Activated naive CD8-positive, alpha-beta T cell treated with anti-CD3 and anti-CD28 coated beads, Interleukin-2, amount 10 ng/mL, durations not matched to agents 7 days and 5 days (primary cell): ENCODE results near the gene MYPN. TPM values are rescaled to one million over a fixed set of nuclear protein-coding genes. Genes with fewer than 3 reads are reported as not detected.
"Not testable (repeated sequence)": the region's sequence is repeated elsewhere in the genome, so short reads cannot be mapped to it uniquely, and the experiment has no call there.

ENCODE experiments used
- ATAC-seq: fragments of 150-1000 bp; cut with Tn5 transposase; one replicate; pipeline ENCODE4 v1.10.0; 2021; ENCODE audit warnings: low read depth, moderate library complexity
- POLR2A ChIA-PET: fragments of 350-600 bp; sonication (Branson Sonifier 250); formaldehyde crosslinking; loops from one replicate; lab custom pipeline; 2021; ENCODE audit warnings: antibody characterized with exemption; lab: Charles Lee
- DNase-seq: peaks from one replicate; pipeline ENCODE4 v3.0.0; 2021
- H3K27ac Mint-ChIP-seq: one replicate; pipeline ENCODE4 v1.8.0; 2022; ENCODE audit warnings: mild to moderate bottlenecking, mixed read lengths
- H3K27me3 Mint-ChIP-seq: one replicate; pipeline ENCODE4 v1.8.0; 2022; ENCODE audit warnings: mild to moderate bottlenecking, moderate library complexity, mixed read lengths
- H3K36me3 Mint-ChIP-seq: one replicate; pipeline ENCODE4 v1.8.0; 2021; ENCODE audit warnings: mild to moderate bottlenecking, mixed read lengths
- H3K4me1 Mint-ChIP-seq: one replicate; pipeline ENCODE4 v1.8.0; 2021; ENCODE audit warnings: mixed read lengths
- H3K4me3 Mint-ChIP-seq: one replicate; pipeline ENCODE4 v1.8.0; 2022; ENCODE audit warnings: mild to moderate bottlenecking, moderate library complexity, mixed read lengths
- H3K9me3 Mint-ChIP-seq: one replicate; pipeline ENCODE4 v1.8.0; 2021; ENCODE audit warnings: mixed read lengths
- total RNA-seq, 2 experiments: library from RNA; stranded (reverse); gene quantifications; one replicate each; pipeline ENCODE4 v1.2.3, GENCODE V29; 2021

MYPN gene
- total RNA-seq, 2 experiments from 2014 or later: not detected

GRCh38 chr10:68175949-68176348, 66.7 kb downstream of the MYPN start:
- H3K27me3 Mint-ChIP-seq: peaks cover 11% of the 10 kb centered on the region
- no peak for DNase-seq
- no peak for ATAC-seq
- no peaks in the 10 kb centered on the region for H3K36me3 Mint-ChIP-seq
- H3K4me1 Mint-ChIP-seq: no peaks in the 10 kb centered on the region
- H3K4me3 Mint-ChIP-seq: no peak overlapping the region
- POLR2A ChIA-PET: no interaction called here
- no peak overlapping the region for H3K27ac Mint-ChIP-seq
- H3K9me3 Mint-ChIP-seq: no peaks in the 10 kb centered on the region

DNA sequence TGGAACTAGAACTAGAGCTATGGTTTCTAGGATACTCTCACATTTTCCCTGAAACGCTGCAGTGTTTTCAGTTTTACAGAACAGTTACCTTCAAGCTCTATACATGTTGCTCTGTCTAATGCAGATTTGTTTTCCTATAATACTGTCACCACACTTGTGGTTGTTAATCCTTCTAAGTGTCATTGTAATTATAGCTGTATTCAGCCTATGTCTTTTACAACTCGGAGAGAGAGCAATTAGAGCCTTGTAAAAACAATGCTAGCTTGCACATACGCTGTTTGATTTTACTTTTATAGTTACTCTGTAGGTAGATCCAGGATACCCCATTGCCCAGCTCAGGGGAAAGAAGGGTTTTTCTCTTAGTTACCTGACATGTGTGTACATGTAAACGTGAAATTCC, 67.5 kb downstream of the MYPN start:
- peaks cover 12% of the 10 kb centered on the region for H3K27me3 Mint-ChIP-seq
- no peak overlapping the region for H3K27ac Mint-ChIP-seq
- no peaks in the 10 kb centered on the region for H3K36me3 Mint-ChIP-seq
- no peaks in the 10 kb centered on the region for H3K9me3 Mint-ChIP-seq
- POLR2A ChIA-PET: no interaction called here
- ATAC-seq (no peak), DNase-seq (no peak)
- H3K4me1 Mint-ChIP-seq: no peaks in the 10 kb centered on the region
- no peak overlapping the region for H3K4me3 Mint-ChIP-seq

DNA sequence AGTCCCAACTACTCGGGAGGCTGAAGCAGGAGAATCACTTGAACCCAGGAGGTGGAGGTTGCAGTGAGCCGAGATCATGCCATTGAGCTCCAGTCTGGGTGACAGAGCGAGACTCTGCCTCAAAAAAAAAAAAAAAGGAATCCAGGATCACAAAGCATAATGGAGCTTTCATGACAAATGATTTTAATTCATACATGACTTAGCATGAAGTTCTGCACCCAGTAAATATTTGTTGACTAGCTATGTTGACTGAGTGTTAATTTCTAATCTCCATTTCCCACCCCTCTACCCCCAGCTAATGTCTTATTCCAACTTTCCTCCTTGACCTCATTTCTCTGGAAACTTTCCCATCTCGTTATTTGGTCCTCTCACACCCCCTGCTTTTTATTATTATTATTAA, 69.3 kb downstream of the MYPN start:
- no peak overlapping the region for H3K4me3 Mint-ChIP-seq
- no peaks in the 10 kb centered on the region for H3K36me3 Mint-ChIP-seq
- no peaks in the 10 kb centered on the region for H3K4me1 Mint-ChIP-seq
- no peaks in the 10 kb centered on the region for H3K9me3 Mint-ChIP-seq
- H3K27me3 Mint-ChIP-seq: peaks cover 12% of the 10 kb centered on the region
- ATAC-seq (no peak), DNase-seq (no peak)
- no peak overlapping the region for H3K27ac Mint-ChIP-seq
- POLR2A ChIA-PET: no interaction called here

DNA sequence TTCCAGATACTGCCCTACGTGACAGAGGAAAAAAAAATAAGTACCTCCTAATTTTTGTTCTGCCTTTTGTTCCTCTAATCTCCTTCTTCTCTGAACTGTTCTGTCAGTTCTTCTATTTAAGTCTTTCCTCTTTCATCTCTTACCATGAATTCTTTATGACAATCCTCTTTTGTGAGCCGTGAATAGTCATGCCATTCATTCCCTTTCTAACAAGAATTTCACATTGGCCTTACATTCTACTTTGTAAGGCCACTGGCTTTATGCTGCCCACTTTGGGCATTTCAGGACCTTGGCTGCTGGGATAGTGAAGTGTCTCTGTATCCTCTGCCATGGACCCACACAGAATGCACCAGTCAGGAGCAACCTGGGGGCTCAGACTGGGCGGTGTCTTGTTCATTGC, 69.7 kb downstream of the MYPN start:
- no peak overlapping the region for H3K4me3 Mint-ChIP-seq
- no peaks in the 10 kb centered on the region for H3K4me1 Mint-ChIP-seq
- no peaks in the 10 kb centered on the region for H3K9me3 Mint-ChIP-seq
- DNase-seq (no peak), ATAC-seq (no peak)
- peaks cover 12% of the 10 kb centered on the region for H3K27me3 Mint-ChIP-seq
- POLR2A ChIA-PET: no interaction called here
- no peaks in the 10 kb centered on the region for H3K36me3 Mint-ChIP-seq
- no peak overlapping the region for H3K27ac Mint-ChIP-seq

DNA sequence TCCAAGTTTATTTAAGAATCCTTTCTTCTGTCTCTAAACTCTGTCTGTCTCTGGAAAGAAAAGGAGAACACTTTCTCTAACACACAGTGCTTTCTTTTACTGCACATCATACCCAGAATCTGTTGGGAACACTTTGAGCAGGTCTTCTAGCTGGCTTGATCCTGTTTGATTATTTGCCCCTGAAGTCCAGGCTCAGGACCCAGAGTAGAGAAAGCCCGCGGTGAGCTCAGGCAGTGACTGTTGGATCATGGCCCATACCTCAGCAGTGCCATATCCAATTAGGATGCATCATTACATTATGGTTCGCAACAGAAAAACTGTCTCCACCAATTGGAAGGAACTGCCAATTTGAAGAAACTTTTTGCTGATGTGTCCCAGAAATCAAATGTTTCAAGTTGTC, 71.2 kb downstream of the MYPN start:
- H3K36me3 Mint-ChIP-seq: no peaks in the 10 kb centered on the region
- no peak for DNase-seq
- H3K4me1 Mint-ChIP-seq: no peaks in the 10 kb centered on the region
- no peak for ATAC-seq
- H3K9me3 Mint-ChIP-seq: no peaks in the 10 kb centered on the region
- no peak overlapping the region for H3K4me3 Mint-ChIP-seq
- POLR2A ChIA-PET: no interaction called here
- H3K27me3 Mint-ChIP-seq: peaks cover 17% of the 10 kb centered on the region
- H3K27ac Mint-ChIP-seq: no peak overlapping the region

GRCh38 chr10:68184546-68184945, 75.3 kb downstream of the MYPN start:
- no peaks in the 10 kb centered on the region for H3K36me3 Mint-ChIP-seq
- H3K27me3 Mint-ChIP-seq: peaks cover 25% of the 10 kb centered on the region
- ATAC-seq: no peak
- POLR2A ChIA-PET: no interaction called here
- H3K9me3 Mint-ChIP-seq: no peaks in the 10 kb centered on the region
- H3K27ac Mint-ChIP-seq: no peak overlapping the region
- DNase-seq: no peak
- no peak overlapping the region for H3K4me3 Mint-ChIP-seq
- H3K4me1 Mint-ChIP-seq: no peaks in the 10 kb centered on the region

GRCh38 chr10:68185085-68185484, 75.8 kb downstream of the MYPN start:
- Mint-ChIP-seq H3K4me3 (no peak overlapping the region), H3K27ac (no peak overlapping the region), H3K36me3 (no peaks in the 10 kb centered on the region), H3K4me1 (no peaks in the 10 kb centered on the region), H3K27me3 (peaks cover 25% of the 10 kb centered on the region), H3K9me3 (no peaks in the 10 kb centered on the region)
- ATAC-seq (no peak), DNase-seq (no peak)
- POLR2A ChIA-PET: no interaction called here

DNA sequence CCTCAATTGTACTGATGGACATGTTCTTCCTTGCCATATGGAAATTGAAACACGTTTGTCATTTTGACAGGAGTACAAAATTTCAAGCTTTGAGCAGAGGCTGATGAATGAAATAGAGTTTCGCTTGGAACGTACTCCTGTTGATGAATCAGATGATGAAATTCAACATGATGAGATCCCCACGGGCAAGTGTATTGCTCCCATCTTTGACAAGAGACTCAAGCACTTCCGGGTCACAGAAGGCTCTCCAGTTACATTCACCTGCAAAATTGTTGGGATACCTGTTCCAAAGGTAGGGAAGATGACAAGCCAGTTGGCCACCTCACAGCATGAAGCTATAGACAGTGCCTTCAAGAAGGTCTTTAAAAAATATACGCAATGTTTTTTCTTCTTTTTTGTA, 79.5 kb downstream of the MYPN start:
- Mint-ChIP-seq H3K27me3 (peaks cover 47% of the 10 kb centered on the region), H3K4me3 (no peak overlapping the region), H3K4me1 (no peaks in the 10 kb centered on the region), H3K36me3 (no peaks in the 10 kb centered on the region), H3K27ac (no peak overlapping the region), H3K9me3 (no peaks in the 10 kb centered on the region)
- POLR2A ChIA-PET: no interaction called here
- no peak for ATAC-seq
- DNase-seq: no peak

DNA sequence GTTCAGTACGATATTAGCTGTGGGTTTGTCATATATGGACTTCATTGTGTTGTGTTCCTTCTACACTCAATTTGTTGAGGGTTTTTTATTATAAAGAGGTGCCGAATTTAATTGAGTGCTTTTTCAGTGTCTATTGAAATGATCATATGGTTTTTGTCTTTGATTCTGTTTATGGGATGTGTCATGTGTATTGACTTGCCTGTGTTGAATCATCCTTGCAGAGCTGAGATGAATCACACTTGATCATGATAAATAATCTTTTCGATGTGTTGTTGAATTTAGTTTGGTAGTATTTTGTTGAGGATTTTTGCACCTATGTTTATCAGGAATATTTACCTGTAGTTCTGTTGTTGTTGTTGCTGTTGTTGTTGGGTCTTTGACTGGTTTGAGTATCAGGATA, 82.8 kb downstream of the MYPN start:
- Mint-ChIP-seq H3K36me3 (no peaks in the 10 kb centered on the region), H3K27me3 (peaks cover 50% of the 10 kb centered on the region), H3K27ac (no peak overlapping the region), H3K4me3 (no peak overlapping the region), H3K9me3 (no peaks in the 10 kb centered on the region), H3K4me1 (no peaks in the 10 kb centered on the region)
- DNase-seq: no peak
- POLR2A ChIA-PET: no interaction called here
- no peak for ATAC-seq

DNA sequence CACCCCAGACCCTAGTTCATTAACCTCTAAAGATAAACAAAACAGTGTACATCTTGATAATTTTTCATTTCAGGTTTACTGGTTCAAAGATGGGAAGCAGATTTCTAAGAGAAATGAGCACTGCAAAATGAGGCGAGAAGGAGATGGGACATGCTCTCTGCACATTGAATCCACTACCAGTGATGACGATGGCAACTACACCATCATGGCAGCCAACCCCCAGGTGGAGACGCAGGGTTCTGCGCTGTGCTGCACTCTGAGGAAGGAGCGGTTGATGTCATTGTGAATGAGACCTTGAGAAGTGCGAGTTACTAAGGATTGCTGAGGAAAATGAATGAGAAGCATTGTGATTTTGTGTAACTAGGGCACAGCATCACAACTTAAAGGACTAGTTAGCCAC, 85.0 kb downstream of the MYPN start:
- no peaks in the 10 kb centered on the region for H3K4me1 Mint-ChIP-seq
- H3K27ac Mint-ChIP-seq: no peak overlapping the region
- H3K9me3 Mint-ChIP-seq: no peaks in the 10 kb centered on the region
- no peaks in the 10 kb centered on the region for H3K36me3 Mint-ChIP-seq
- no peak overlapping the region for H3K4me3 Mint-ChIP-seq
- DNase-seq: no peak
- ATAC-seq: no peak
- POLR2A ChIA-PET: no interaction called here
- H3K27me3 Mint-ChIP-seq: peaks cover 56% of the 10 kb centered on the region

- H3K4me1 Mint-ChIP-seq, H3K9me3 Mint-ChIP-seq, DNase-seq, ATAC-seq, H3K36me3 Mint-ChIP-seq, POLR2A ChIA-PET, H3K4me3 Mint-ChIP-seq, H3K27ac Mint-ChIP-seq: not testable (repeated sequence)
- peaks cover 63% of the 10 kb centered on the region for H3K27me3 Mint-ChIP-seq
Measured at GRCh38 chr10:68195776-68196175, 86.5 kb downstream of the MYPN start.

- H3K27me3 Mint-ChIP-seq: peaks cover 56% of the 10 kb centered on the region
- DNase-seq (no peak), ATAC-seq (no peak)
- no peaks in the 10 kb centered on the region for H3K4me1 Mint-ChIP-seq
- H3K9me3 Mint-ChIP-seq: no peaks in the 10 kb centered on the region
- no peak overlapping the region for H3K4me3 Mint-ChIP-seq
- POLR2A ChIA-PET: no interaction called here
- no peaks in the 10 kb centered on the region for H3K36me3 Mint-ChIP-seq
- no peak overlapping the region for H3K27ac Mint-ChIP-seq
Measured at GRCh38 chr10:68196701-68197100, 87.4 kb downstream of the MYPN start.

DNA sequence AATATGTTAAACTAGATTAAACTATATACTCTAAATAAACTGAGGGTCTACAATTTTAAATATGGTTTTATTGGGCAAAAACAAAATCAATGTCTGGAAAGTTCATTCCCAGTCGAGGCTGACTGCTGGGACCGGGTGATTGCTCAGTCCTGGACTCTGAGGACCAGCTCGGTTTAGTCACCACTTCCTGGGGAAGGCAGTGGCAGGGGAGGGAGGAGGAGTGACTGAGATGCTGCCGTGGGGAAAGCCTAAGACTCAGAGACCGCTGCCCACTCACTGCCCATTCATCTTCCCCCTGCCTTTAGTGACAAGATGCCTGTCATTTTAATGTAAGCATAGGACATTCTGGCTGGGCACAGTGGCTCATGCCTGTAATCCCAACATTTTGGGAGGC, 93.7 kb downstream of the MYPN start:
- Mint-ChIP-seq H3K27ac (no peak overlapping the region), H3K4me3 (no peak overlapping the region), H3K27me3 (peaks cover 23% of the 10 kb centered on the region), H3K4me1 (peaks cover 5% of the 10 kb centered on the region), H3K9me3 (no peaks in the 10 kb centered on the region), H3K36me3 (no peaks in the 10 kb centered on the region)
- no peak for DNase-seq
- POLR2A ChIA-PET: no interaction called here
- no peak for ATAC-seq

DNA sequence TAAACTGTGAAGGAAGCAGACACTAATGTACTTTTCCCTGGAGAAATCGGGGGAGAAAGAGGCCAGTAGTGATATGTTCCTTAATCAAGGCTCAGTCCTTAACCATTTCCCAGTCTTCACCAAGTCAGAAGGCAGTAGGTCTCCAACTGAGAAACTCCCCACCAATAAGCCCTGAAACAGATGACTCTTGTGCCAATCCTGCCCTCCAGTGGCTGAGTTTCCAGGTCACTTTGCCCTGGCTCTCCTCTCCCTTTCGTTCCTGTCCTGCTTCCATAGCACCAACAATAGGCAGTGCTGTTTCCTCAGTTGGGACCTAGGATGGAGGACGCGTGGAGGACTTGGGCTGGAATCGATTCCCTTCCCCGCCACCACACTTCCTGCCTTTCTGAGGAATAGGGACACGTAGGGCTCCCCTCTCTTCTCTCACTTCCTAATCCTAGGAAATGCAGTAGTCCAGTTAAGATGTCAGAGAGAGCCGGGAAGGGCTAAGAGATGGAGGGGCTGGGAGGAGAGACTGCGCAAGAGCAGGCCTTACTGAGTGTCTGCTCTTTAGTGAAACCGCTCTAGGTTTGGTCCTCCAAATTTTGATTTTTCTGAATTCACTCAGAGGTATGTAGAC, 99.2 kb downstream of the MYPN start:
- ATAC-seq: no peak
- Mint-ChIP-seq H3K36me3 (no peaks in the 10 kb centered on the region), H3K4me3 (no peak overlapping the region), H3K27ac (no peak overlapping the region), H3K9me3 (no peaks in the 10 kb centered on the region), H3K4me1 (peaks cover 1% of the 10 kb centered on the region), H3K27me3 (peaks cover 22% of the 10 kb centered on the region)
- POLR2A ChIA-PET: no interaction called here
- no peak for DNase-seq

DNA sequence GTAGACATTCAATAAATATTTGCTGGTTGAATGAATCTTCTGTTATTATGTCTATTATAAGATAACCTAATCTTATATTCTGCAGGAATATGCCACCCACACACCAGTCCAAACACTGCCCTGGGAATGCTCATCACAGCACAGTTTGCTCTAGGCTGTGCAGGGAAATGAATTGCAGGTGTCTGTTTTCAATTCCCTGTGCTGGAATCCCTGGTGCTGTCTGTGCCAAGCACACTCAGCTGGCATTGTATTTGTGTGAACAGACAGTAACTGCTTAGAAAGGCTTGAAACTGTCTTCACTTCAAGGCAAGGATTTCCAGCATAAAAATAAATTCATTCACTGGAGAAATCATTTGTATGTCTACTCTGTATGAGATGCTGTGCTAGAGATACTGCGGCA, 102.4 kb downstream of the MYPN start:
- no peak for ATAC-seq
- POLR2A ChIA-PET: no interaction called here
- H3K4me1 Mint-ChIP-seq: no peaks in the 10 kb centered on the region

More for the DNA sequence above, 102.4 kb downstream of the MYPN start:
- DNase-seq: no peak
- H3K36me3 Mint-ChIP-seq: no peaks in the 10 kb centered on the region
- no peak overlapping the region for H3K4me3 Mint-ChIP-seq
- H3K27me3 Mint-ChIP-seq: peaks cover 20% of the 10 kb centered on the region
- H3K27ac Mint-ChIP-seq: no peak overlapping the region
- no peaks in the 10 kb centered on the region for H3K9me3 Mint-ChIP-seq
